Esophagus muscularis mucosa (tissue), 4 donors: ENCODE results near the gene RCOR1.

Source experiments
- CTCF ChIP-seq, 3 experiments: fragments of 200-600 bp in 2 of 3; fragments of 450-650 bp in 1 of 3; sonication (generic) in 2 of 3; IDR thresholded peaks; one replicate each; pipeline ENCODE4 v1.5.1; 2017 to 2019; ENCODE audit warnings: antibody characterized with exemption in 3 of 3, mild to moderate bottlenecking in 2 of 3, moderate library complexity in 1 of 3
- EP300 ChIP-seq: sonication (generic); formaldehyde crosslinking; IDR thresholded peaks from one replicate; pipeline ENCODE4 v1.6.1; 2017; ENCODE audit warnings: antibody characterized with exemption
- POLR2A ChIP-seq: fragments of 450-650 bp; IDR thresholded peaks from one replicate; pipeline ENCODE4 v1.6.1; 2017; ENCODE audit warnings: antibody characterized with exemption, moderate library complexity, mild to moderate bottlenecking, low read depth
- POLR2AphosphoS5 ChIP-seq, 2 donors: sonication (generic); formaldehyde crosslinking; IDR thresholded peaks; one replicate each; pipeline ENCODE4 v1.6.1; 2017; ENCODE audit warnings: antibody characterized with exemption in 2 of 2

- no peak for TF ChIP-seq POLR2A
- TF ChIP-seq CTCF (IDR thresholded peaks at IDR 0.05) = no peak
- no peak for TF ChIP-seq EP300
- TF ChIP-seq POLR2AphosphoS5 (IDR thresholded peaks at IDR 0.05) = no peak
Measured at GRCh38 chr14:102675396-102675795, 82.9 kb downstream of the RCOR1 start.
